ENCODE results near the gene CDK18.
A peak's percentile ranks its signal among the peaks of the same experiment; 100 is the strongest.

CDK18 gene

DNA sequence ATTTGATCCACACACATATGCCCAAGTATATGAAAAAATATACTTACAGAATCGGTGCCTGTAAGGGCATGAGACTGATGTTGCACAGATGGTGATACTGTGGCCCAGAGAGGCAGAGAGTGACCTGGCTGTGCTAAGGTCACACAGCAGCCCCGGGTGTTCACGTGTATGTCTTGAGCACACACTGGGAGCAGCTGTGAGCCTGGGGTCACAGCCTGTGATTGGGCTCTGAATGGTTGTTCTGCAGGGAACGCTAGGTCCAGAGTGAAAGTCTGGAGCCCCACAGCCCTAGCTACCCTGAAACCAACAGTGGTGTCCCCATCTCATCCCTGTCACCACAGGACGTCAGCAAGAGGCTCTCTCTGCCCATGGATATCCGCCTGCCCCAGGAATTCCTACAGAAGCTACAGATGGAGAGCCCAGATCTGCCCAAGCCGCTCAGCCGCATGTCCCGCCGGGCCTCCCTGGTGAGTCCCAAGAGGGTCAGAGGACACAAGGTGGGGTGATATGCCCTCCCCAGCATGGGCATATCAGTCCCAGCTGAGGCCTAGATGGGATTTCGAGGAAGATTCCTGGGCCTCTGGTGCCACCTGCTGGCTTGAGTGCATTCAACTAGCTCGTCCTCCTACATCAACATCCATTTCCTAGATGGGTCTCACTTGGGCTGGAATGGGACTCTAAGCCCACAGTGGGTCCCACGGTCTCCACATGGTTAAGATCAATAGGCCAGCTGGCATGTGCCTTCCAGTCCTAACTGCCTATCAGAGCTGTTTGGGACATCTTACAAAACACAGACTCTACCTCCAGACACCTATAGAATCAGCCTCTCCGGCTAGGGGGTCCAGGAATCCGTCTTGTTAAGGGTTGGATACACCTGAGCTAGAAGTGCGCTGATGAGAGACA, 19.7 kb downstream of the CDK18 start:
- DNase-seq (ENCODE audit: low read depth) = peak; percentile 27

DNA sequence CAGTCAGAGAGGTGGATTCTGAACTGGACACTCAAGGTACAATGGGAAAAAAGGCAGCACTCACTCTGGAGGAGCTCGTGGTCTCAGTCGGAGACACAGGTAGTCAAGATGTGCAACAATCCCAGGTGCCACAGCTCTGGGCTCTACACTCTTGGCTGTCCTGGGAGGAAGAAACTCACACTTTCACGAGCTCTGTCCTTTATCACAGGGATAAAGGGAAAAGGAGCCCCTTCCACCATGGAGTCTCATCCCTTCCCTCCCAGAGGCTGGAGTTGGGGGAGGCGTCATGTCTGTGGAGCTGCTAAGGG, 20.3 kb downstream of the CDK18 start:
- no peak for DNase-seq (ENCODE audit: low read depth)

DNA sequence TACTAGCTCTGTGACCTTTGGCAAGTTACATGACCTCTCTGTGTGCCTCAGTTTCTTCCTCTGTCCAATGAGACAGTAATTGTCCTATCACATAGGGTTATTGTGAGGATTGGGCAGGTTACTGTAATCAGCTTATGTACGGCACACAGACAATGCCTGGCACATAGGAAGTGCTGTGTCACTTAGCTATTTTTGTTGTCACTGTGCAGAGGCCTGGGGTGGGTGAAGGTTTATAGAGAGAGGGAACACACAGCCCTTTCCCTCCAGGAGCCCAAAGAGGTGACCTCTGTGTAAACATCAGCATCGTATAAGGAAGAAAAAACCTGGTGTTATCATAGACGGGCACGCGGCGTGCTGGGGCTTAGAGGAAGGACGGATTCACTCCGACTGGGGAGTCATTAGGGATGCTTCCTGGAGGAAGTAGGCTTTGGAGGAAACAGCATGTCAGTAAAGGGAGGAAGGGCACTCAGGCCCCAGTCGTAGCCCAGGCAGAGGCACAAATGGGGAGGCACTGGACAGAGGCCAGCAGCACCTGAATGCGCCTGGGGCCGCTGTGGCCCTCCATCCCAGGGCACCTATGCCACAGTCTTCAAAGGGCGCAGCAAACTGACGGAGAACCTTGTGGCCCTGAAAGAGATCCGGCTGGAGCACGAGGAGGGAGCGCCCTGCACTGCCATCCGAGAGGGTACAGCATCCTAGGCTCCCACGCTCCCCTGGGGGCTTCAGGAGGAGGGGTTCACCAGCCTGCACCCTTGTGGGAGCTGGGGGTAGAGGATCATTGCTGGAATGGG, 21.2 kb downstream of the CDK18 start:
- no peak for DNase-seq (ENCODE audit: low read depth)

- no peak for DNase-seq (ENCODE audit: low read depth)
Measured at GRCh38 chr1:205526431-205526830, 22.0 kb downstream of the CDK18 start.

- DNase-seq (ENCODE audit: low read depth) = no peak
Measured at GRCh38 chr1:205527931-205528330, 23.5 kb downstream of the CDK18 start.

GRCh38 chr1:205528446-205528886, 24.0 kb downstream of the CDK18 start:
- no peak for DNase-seq (ENCODE audit: low read depth)

DNA sequence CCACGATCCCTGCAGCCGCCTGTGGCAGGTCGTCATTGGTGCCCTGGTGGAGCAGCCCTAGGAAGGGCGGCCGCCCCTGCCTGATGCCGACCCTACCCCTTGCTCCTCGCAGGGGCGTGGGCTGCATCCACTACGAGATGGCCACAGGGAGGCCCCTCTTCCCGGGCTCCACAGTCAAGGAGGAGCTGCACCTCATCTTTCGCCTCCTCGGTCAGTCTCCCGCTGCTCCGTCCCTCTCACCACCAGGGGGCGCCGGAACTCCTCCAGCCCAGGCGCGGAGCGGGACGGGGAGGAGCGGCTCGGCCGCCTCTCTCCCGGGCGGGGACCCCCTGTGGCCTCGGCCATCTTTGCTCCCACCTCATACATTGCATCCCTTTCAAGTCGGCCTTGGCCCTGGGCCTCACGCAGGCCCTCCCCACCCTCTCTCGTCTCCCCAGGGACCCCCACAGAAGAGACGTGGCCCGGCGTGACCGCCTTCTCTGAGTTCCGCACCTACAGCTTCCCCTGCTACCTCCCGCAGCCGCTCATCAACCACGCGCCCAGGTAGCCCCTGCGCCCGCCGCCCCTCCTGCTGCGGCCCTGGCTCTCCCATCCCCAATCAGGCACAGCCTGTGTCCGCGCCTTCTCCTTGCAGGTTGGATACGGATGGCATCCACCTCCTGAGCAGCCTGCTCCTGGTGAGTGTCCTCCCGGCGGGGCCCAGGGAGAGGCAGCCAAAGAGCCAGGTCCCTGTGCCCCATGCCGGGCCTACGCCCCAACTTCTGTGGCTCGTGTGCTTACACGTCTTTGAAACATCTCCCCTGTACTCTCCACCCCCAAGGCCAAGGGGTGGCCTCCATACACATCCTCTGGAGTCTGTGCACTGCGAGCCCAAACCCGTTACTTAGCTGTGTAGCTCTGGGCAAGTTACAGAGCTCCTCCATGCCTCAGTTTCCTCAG, 24.7 kb downstream of the CDK18 start:
- peak; percentile 33 for DNase-seq (ENCODE audit: low read depth)

DNA sequence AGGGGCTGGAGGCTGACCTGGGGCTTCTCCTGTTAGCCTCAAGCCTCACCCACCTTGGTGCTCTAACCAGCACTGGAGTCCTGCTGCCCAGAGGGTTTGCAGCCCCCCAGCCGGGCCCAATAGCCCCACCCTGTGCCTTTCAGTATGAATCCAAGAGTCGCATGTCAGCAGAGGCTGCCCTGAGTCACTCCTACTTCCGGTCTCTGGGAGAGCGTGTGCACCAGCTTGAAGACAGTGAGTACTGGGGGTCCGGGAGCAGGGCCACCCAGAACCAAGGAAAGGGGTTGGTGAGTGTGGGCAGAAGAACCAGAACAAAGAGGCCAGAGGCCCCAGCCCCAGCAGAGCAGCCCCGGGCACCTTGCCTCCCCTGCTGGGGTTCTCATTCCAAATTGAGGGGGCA, 25.6 kb downstream of the CDK18 start:
- no peak for DNase-seq (ENCODE audit: low read depth)

- DNase-seq (ENCODE audit: low read depth) = no peak
Measured at GRCh38 chr1:205531191-205532025, 26.9 kb downstream of the CDK18 start.

- no peak for DNase-seq (ENCODE audit: low read depth)
Measured at GRCh38 chr1:205532026-205532898, 27.8 kb downstream of the CDK18 start.

GRCh38 chr1:205532996-205533735, 28.7 kb downstream of the CDK18 start:
- no peak for DNase-seq (ENCODE audit: low read depth)

GRCh38 chr1:205533748-205534443, 29.4 kb downstream of the CDK18 start:
- no peak for DNase-seq (ENCODE audit: low read depth)

DNA sequence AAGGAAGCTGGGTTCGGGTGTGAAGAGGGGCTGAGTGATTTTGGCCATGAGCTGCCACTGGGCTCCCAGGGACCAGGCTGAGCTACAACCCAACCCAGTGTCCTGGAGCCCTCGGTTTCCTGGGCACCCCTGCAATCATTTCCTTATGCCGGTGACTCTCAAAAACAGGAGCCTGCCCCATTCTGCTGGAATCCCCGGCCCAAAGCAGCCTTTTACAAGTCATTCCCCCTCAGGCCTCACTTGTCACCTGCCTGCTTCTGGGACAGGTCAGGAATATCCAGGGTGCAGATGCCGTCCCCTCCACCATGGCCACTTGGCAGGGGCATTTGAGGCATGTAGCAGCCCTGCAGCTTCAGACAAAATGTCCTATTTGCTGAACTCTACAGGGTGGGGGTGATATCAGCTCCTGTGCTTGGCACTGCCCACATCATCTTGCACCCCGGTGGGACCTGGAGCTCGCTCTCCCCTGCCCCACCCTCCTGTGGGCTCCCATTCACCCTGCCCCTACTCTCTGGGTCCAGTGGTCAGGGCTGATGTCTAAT, 30.0 kb downstream of the CDK18 start:
- DNase-seq (ENCODE audit: low read depth) = no peak

- no peak for DNase-seq (ENCODE audit: low read depth)
Measured at GRCh38 chr1:205535096-205535495, 30.6 kb downstream of the CDK18 start.

GRCh38 chr1:205535866-205536758, 31.6 kb downstream of the CDK18 start:
- no peak for DNase-seq (ENCODE audit: low read depth)

DNA sequence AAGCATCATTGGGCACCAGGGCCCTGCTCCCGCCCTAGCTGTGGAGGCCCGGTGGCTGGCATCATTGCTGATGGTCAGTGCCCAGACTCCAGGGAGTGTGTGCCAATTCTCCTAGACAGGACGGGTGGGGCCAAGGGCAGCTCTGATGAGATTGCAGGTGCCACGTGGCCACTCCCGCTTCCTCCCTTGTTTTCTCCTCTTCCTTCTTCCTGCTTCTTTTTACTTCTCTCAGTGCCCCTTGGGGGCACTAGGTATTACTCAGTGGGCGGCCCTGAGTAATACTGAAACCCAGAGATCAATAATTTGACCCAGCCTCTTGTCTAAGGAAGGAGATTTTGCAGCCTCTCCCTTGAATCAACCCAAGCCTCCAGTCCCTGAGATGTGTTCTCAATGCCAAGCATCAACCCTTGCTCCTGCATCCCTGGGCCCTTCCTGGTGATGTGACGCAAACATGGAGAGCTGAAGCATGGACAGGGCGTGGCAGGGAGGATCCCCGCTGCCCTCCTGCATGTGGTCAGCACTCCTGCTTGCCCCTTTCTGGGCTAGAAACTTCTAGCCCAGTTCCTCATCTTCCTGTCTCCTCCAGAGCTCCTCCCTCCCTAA, 32.4 kb downstream of the CDK18 start:
- no peak for DNase-seq (ENCODE audit: low read depth)

GRCh38 chr1:205537386-205538018, 33.0 kb downstream of the CDK18 start:
- DNase-seq (ENCODE audit: low read depth) = no peak
